ENCODE results near the gene RBMXL3.

The RBMXL3 gene

GRCh38 chrX:115233497-115234455 is 44.6 kb downstream of the RBMXL3 start, which contains the start of gene LRCH2:
TSS of gene LRCH2 (minus strand) at chrX:115234096. CDS start at chrX:115234041, 55 bp downstream.
- DNase-seq, result peak in 54 of 56 donors; percentile 1 to 69 (median 35)

- no peak for DNase-seq
Measured at GRCh38 chrX:115234461-115234860, 45.3 kb downstream of the RBMXL3 start.

- no peak for DNase-seq
Measured at GRCh38 chrX:115236560-115236959, 47.4 kb downstream of the RBMXL3 start.

- no peak for DNase-seq
Measured at GRCh38 chrX:115237056-115237455, 47.8 kb downstream of the RBMXL3 start.
